Heart left ventricle (tissue), 16 donors: ENCODE data around the gene PGS1. TPM values are rescaled to one million over a fixed set of nuclear protein-coding genes. Genes with fewer than 3 reads are reported as not detected.
A peak's percentile ranks its signal among the peaks of the same experiment; 100 is the strongest.

ENCODE experiments used
- ATAC-seq, 4 donors: fragments of 200-7000 bp; cut with Tn5 transposase; one replicate each; pipeline ENCODE4 v1.9.1; 2020 to 2022; ENCODE audit warnings: moderate library complexity in 4 of 4, mild to moderate bottlenecking in 3 of 4, moderate number of reproducible peaks in 1 of 4
- DNase-seq, 5 donors: peaks; one replicate each; pipeline ENCODE4 v3.0.0-alpha.2; 2020
- H3K27ac ChIP-seq, 12 donors: fragments of 200-600 bp; sonication (generic) in 4 of 12; one replicate each; pipeline versions ENCODE4 v1.5.0 to v1.8.0; 2016 to 2022; ENCODE audit warnings: mild to moderate bottlenecking in 2 of 12
- H3K27me3 ChIP-seq, 9 donors: fragments of 200-600 bp; sonication (generic) in 2 of 9; one replicate each; pipeline versions ENCODE4 v1.5.1 to v1.8.0; 2016 to 2022; ENCODE audit warnings: mild to moderate bottlenecking in 3 of 9
- H3K36me3 ChIP-seq, 9 donors: fragments of 200-600 bp; sonication (generic) in 2 of 9; one replicate each; pipeline versions ENCODE4 v1.5.0 to v1.8.0; 2018 to 2022; ENCODE audit warnings: mild to moderate bottlenecking in 2 of 9
- H3K4me1 ChIP-seq, 12 donors: fragments of 200-600 bp; sonication (generic) in 4 of 12; one replicate each; pipeline versions ENCODE4 v1.5.0 to v1.8.0; 2016 to 2022; ENCODE audit warnings: mild to moderate bottlenecking in 3 of 12
- H3K4me3 ChIP-seq, 12 donors: fragments of 200-600 bp; sonication (generic) in 4 of 12; one replicate each; pipeline versions ENCODE4 v1.5.0 to v1.8.0; 2017 to 2022; ENCODE audit warnings: mild to moderate bottlenecking in 9 of 12, moderate library complexity in 4 of 12
- H3K9me3 ChIP-seq, 12 donors: fragments of 200-600 bp; sonication (generic) in 4 of 12; one replicate each; pipeline versions ENCODE4 v1.5.0 to v1.8.0; 2016 to 2022; ENCODE audit warnings: mild to moderate bottlenecking in 1 of 12
- POLR2A ChIP-seq, 2 donors: fragments of 450-650 bp; IDR thresholded peaks; one replicate each; pipeline ENCODE4 v1.6.1; 2017; ENCODE audit warnings: antibody characterized with exemption in 2 of 2, mild to moderate bottlenecking in 2 of 2, moderate library complexity in 2 of 2
- WGBS, 4 donors: extraction: QIAGEN DNeasy Blood & Tissue Kit in 2 of 4; methylation state at CpG; one replicate each; pipeline versions ENCODE4 v1.1.5 to v1.1.7; 2013 to 2018; 5-methylcytosine and 5-hydroxymethylcytosine counted together
- intact Hi-C, 10 donors: fragments of 100-400 bp; cut with DNase I; formaldehyde crosslinking; loops; one replicate each; pipeline versions ENCODE4 v1.11.1 to v1.14.2; 2022
- polyA plus RNA-seq, 2 donors: library from polyadenylated mRNA; stranded (reverse); fragments of 200-250 nt; gene quantifications; one replicate each; pipeline ENCODE4 v1.2.3, GENCODE V29; 2013
- total RNA-seq, 9 donors: library from RNA; depleted of rRNA in 2 of 9; stranded (reverse); fragments of >200 nt in 2 of 9; fragmentation: NEBNext Ultra II Directional in 3 of 9; extraction: Animal tissue kit (Norgen Biotek cat#: 25700) in 3 of 9; gene quantifications; one replicate each; pipeline versions ENCODE4 v1.1.0 to v1.2.4, GENCODE V29; 2016 to 2023
- TF ChIP-seq, protein P1 (sequence below), 12 donors: fragments of 200-600 bp; sonication (generic) in 4 of 12; IDR thresholded peaks; one replicate each; pipeline versions ENCODE4 v1.5.0 to v1.8.0; 2018 to 2022; ENCODE audit warnings: antibody characterized with exemption in 12 of 12, mild to moderate bottlenecking in 5 of 12
- donor health status: ischemic (EF 13 %, LVEDD 7.1; RV severe dilation, severe dysfunction).
- donor health status: healthy with polysubstance abuse.
- donor health status: DM: no; HTN: yes; CAD: no.
- donor health status: DM: no; HTN: no; CAD: no.
- donor health status: ischemic (EF 25% LVEDD 6.9; RV normal size, moderate dysfunction).
- donor health status: ischemic (EF 25% LVEDD 5.7; RV mildly dilated, moderate dysfunction).
- donor health status: healthy.
- donor health status: DM: yes; HTN: yes; CAD: no.
- donor health status: ischemic (EF 35%, LVEDD 5.7; RV mildly dilated, moderate dysfunction).
- donor health status: nonischemic (EF 11% LVEDD 7.7; RV severe dilation, severe dysfunction).
- donor health status: DM: yes; HTN: yes; CAD: no.
- donor health status: PGD.
- donor health status: ischemic (EF 29% LVEDD 5.4; RV normal size, mild dysfunction).
- donor health status: nonischemic (EF 23%, LVEDD 6.1; RV moderate dilation, normal function).

Gene PGS1
- total and polyA plus RNA-seq, 11 donors, result 11.9 to 32.8 (median 17.3) TPM

DNA sequence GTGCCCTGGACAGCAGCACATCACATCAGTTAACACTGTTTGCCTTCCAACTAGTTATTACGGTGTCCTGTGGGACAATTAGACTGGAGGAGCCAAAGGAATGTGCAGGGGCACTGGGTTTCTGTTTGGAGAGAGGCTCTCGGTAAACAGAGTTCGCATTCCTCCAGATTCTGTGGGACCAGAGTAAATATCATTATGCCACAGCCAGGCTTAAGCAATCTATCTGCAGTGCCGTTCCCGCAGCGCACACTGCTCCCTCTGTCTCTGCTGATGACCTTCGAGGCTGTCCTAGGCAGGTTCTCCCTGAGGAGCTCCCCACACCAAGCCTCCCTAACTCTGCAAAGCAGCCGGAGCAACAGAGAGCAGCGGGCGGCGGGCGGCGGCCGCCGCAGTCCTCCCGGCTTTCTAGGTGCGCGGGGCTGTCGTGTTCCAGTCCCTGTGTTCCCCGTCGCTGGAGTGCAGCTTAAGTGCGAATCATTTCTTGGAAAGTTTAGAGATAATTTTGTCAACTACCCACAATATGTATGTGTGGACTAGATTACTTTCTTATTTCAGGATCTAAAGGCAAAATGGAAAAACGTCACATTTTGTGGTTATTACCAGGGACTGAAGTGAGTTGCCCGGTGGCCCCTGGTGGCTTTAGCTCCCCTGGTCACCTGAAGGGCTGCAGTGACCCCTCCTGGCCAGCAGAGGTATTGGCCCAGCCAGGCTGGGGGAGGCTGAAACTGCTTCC is 43.3 kb downstream of the PGS1 start:
- Histone ChIP-seq H3K36me3 (peaks cover 0 to 76% (median 49%) of the 10 kb centered on the region in 9 donors), H3K27ac (peak overlapping the region in 3 of 12 donors; percentile 27 to 98 (median 33))

DNA sequence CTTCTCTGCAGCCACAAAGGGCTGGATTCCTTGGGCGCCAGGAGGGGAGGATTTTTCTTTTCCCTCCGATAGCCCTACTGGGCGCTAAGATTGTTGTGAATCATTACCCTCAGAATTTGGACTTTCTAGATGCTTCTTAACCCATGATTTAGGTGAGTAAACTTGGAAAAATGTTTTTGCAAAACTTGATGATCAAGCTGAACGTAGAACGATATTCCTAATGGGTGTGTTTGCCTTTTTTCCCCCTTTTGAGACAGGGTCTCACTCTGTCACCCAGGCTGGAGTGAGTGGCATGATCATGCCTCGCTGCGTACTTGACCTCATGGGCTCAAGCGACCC is 43.8 kb downstream of the PGS1 start:
- 71 to 79% (median 73%) methylated on average over 8 of the region's 8 CpGs for WGBS, 4 donors
- DNase-seq (no peak), ATAC-seq (no peak)
- Histone ChIP-seq H3K27me3 (no peaks in the 10 kb centered on the region), H3K27ac (peak overlapping the region in 1 of 12 donors; percentile 27), H3K4me1 (peaks cover 0 to 52% (median 31%) of the 10 kb centered on the region in 12 donors), H3K4me3 (no peak overlapping the region), H3K36me3 (peaks cover 0 to 81% (median 54%) of the 10 kb centered on the region in 9 donors), H3K9me3 (no peaks in the 10 kb centered on the region)
- TF ChIP-seq, protein P1, sequence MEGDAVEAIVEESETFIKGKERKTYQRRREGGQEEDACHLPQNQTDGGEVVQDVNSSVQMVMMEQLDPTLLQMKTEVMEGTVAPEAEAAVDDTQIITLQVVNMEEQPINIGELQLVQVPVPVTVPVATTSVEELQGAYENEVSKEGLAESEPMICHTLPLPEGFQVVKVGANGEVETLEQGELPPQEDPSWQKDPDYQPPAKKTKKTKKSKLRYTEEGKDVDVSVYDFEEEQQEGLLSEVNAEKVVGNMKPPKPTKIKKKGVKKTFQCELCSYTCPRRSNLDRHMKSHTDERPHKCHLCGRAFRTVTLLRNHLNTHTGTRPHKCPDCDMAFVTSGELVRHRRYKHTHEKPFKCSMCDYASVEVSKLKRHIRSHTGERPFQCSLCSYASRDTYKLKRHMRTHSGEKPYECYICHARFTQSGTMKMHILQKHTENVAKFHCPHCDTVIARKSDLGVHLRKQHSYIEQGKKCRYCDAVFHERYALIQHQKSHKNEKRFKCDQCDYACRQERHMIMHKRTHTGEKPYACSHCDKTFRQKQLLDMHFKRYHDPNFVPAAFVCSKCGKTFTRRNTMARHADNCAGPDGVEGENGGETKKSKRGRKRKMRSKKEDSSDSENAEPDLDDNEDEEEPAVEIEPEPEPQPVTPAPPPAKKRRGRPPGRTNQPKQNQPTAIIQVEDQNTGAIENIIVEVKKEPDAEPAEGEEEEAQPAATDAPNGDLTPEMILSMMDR (IDR thresholded peaks at IDR 0.05), result peak in 1 of 12 donors; percentile 6
- no peak for TF ChIP-seq POLR2A (IDR thresholded peaks at IDR 0.05)
- intact Hi-C loops, result loop anchor here (1.0 to 10.0 kb wide), 14 partner anchors 40 to 310 kb away; partner anchors contain the start of gene SOCS3 (in 3 of the 10)

More for the DNA sequence above, 43.3 kb downstream of the PGS1 start:
- TF ChIP-seq POLR2A (IDR thresholded peaks at IDR 0.05), result no peak
- TF ChIP-seq, protein P1 (IDR thresholded peaks at IDR 0.05), result peak; percentile 97 to 100 (median 99)
- Histone ChIP-seq H3K27me3 (no peaks in the 10 kb centered on the region), H3K4me3 (no peak overlapping the region), H3K9me3 (no peaks in the 10 kb centered on the region), H3K4me1 (peaks cover 0 to 57% (median 35%) of the 10 kb centered on the region in 12 donors)
- intact Hi-C loops, result loop anchor here (1.0 to 10.0 kb wide), 17 partner anchors 39 to 309 kb away; partner anchors contain the start of gene SOCS3 (in 9 of the 10)
- 70 to 77% (median 73%) methylated on average over 24 of the region's 24 CpGs for WGBS, 4 donors
- ATAC-seq (peak; percentile 58 to 77 (median 72)), DNase-seq (peak; percentile 66 to 86 (median 77))

DNA sequence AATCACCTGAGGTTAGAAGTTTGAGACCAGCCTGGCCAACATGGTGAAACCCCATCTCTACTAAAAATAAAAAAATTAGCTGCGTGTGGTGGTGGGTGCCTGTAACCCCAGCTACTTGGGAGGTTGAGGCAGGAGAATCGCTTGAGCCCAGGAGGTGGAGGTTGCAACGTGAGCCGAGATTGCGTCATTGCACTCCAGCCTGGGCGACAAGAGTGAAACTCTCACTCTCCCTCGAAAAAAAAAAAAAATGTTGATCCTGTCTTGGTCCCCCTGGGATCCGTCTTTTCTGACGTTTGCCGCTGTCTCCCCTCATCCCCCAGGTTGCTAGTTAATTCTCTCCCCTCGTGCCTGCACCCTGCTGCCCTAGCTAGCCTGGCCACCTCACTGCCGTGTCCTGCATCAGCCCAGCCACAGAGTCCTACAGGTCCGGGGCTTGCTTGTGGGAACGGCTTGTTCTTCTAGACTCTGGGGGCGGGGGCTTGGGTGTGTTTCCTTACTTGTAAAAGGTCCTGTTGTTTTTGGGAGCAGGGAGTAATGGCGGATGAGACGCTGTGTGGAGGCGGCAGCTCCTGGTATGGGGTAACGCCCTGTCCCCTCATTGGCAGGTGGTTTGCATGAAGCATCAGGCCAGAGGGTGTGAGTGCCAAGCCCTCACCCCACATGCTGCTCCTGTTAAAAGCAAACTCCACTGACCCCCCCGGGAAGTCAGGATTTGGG is 44.6 kb downstream of the PGS1 start:
- Histone ChIP-seq H3K4me1 (peaks cover 0 to 44% (median 24%) of the 10 kb centered on the region in 12 donors), H3K36me3 (peaks cover 0 to 89% (median 57%) of the 10 kb centered on the region in 9 donors), H3K27ac (no peak overlapping the region), H3K9me3 (no peaks in the 10 kb centered on the region), H3K4me3 (no peak overlapping the region), H3K27me3 (no peaks in the 10 kb centered on the region)
- intact Hi-C loops, result loop anchor here (1.0 to 10.0 kb wide), 14 partner anchors 41 to 311 kb away; partner anchors contain the start of gene SOCS3 (in 3 of the 10)
- no peak for TF ChIP-seq POLR2A (IDR thresholded peaks at IDR 0.05)
- TF ChIP-seq, protein P1 (IDR thresholded peaks at IDR 0.05), result no peak
- no peak for ATAC-seq
- 86 to 94% (median 90%) methylated on average over 17 to 20 of the region's 20 CpGs for WGBS, 4 donors
- DNase-seq, result no peak
